Smooth muscle cell (in vitro differentiated cells): ENCODE data around the gene ADAMTS17. TPM values are rescaled to one million over a fixed set of nuclear protein-coding genes. Genes with fewer than 3 reads are reported as not detected.

Experiments
- DNase-seq: peaks from one replicate; lab custom pipeline; 2025; ENCODE audit not compliant: unreplicated experiment; lab: John Stamatoyannopoulos, UW
- H2AFZ ChIP-seq: fragments of 200-600 bp; sonication (generic); 2 replicates; pipeline ENCODE4 v1.6.0; 2016; ENCODE audit warnings: antibody characterized with exemption, low read depth, mild to moderate bottlenecking
- H3F3A ChIP-seq: fragments of 200-600 bp; sonication (generic); 2 replicates; pipeline ENCODE4 v1.6.0; 2017; ENCODE audit warnings: antibody characterized with exemption, low read depth
- H3K27ac ChIP-seq: fragments of 200-600 bp; sonication (generic); 2 replicates; pipeline ENCODE4 v1.5.1; 2016; ENCODE audit warnings: low read depth, mild to moderate bottlenecking
- H3K27me3 ChIP-seq: fragments of 200-600 bp; sonication (generic); 2 replicates; pipeline ENCODE4 v1.6.1; 2016; ENCODE audit warnings: low read depth, mild to moderate bottlenecking
- H3K36me3 ChIP-seq: fragments of 200-600 bp; sonication (generic); 2 replicates; pipeline ENCODE4 v1.5.1; 2016; ENCODE audit warnings: low read depth
- H3K4me1 ChIP-seq: fragments of 200-600 bp; sonication (generic); 2 replicates; pipeline ENCODE4 v1.5.1; 2016; ENCODE audit warnings: low read depth
- H3K4me2 ChIP-seq: fragments of 200-600 bp; sonication (generic); 2 replicates; pipeline ENCODE4 v1.6.0; 2016; ENCODE audit warnings: mild to moderate bottlenecking
- H3K4me3 ChIP-seq: fragments of 200-600 bp; sonication (generic); 2 replicates; pipeline ENCODE4 v1.5.1; 2016; ENCODE audit warnings: mild to moderate bottlenecking
- H3K79me2 ChIP-seq: fragments of 200-600 bp; sonication (generic); 2 replicates; pipeline ENCODE4 v1.6.0; 2016; ENCODE audit warnings: low read depth, mild to moderate bottlenecking
- H3K9ac ChIP-seq: fragments of 200-600 bp; sonication (generic); 2 replicates; pipeline ENCODE4 v1.6.0; 2016; ENCODE audit warnings: low read depth
- H3K9me3 ChIP-seq: fragments of 200-600 bp; sonication (generic); replicated peaks from 2 replicates; pipeline ENCODE4 v1.5.1; 2016; ENCODE audit warnings: low read depth
- H4K20me1 ChIP-seq: fragments of 200-600 bp; sonication (generic); 2 replicates; pipeline ENCODE4 v1.6.0; 2016; ENCODE audit warnings: low read depth
- CTCF ChIP-seq: fragments of 200-600 bp; sonication (generic); IDR thresholded peaks from 2 replicates; pipeline ENCODE4 v1.5.1; 2017; ENCODE audit warnings: borderline replicate concordance, mild to moderate bottlenecking, antibody characterized with exemption; ENCODE audit not compliant: insufficient read depth, poor library complexity, severe bottlenecking
- WGBS: methylation state at CpG from one replicate; pipeline ENCODE4 v1.1.7; 2016; ENCODE audit warnings: low lambda C conversion rate; 5-methylcytosine and 5-hydroxymethylcytosine counted together
- polyA plus RNA-seq: library from polyadenylated mRNA; unstranded; fragments of >200 nt; fragmentation: Nextera tagmentation; extraction: Ambion mirVana; gene quantifications from 2 replicates; pipeline ENCODE4 v1.2.1, GENCODE V29; 2016
- total RNA-seq: library from RNA; depleted of rRNA; stranded (reverse); fragments of >200 nt; gene quantifications from 2 replicates; pipeline ENCODE4 v1.2.3, GENCODE V29; 2014

ADAMTS17 gene
- total and polyA plus RNA-seq, 2 experiments from 2014 or later = 0.63 to 3.1 TPM

- H4K20me1 ChIP-seq = no peaks in the 10 kb centered on the region
- no peak overlapping the region for H3K9ac ChIP-seq
- H2AFZ ChIP-seq = no peak overlapping the region
- no peak overlapping the region for H3K4me2 ChIP-seq
- H3K27me3 ChIP-seq = no peaks in the 10 kb centered on the region
- no peaks in the 10 kb centered on the region for H3K4me1 ChIP-seq
- no peaks in the 10 kb centered on the region for H3K36me3 ChIP-seq
- H3K79me2 ChIP-seq = no peaks in the 10 kb centered on the region
- no peak for DNase-seq
- no peaks in the 10 kb centered on the region for H3K9me3 ChIP-seq
- TF ChIP-seq CTCF = no peak
- H3K4me3 ChIP-seq = no peak overlapping the region
- no peaks in the 10 kb centered on the region for H3F3A ChIP-seq
- 89% methylated on average over 20 of the region's 20 CpGs for WGBS
- H3K27ac ChIP-seq = no peak overlapping the region
These were observed 99.9 kb downstream of the ADAMTS17 start for GRCh38 chr15:100241572-100242482.

- no peak overlapping the region for H2AFZ ChIP-seq
- no peaks in the 10 kb centered on the region for H3K4me1 ChIP-seq
- H3F3A ChIP-seq = no peaks in the 10 kb centered on the region
- no peaks in the 10 kb centered on the region for H3K79me2 ChIP-seq
- no peak overlapping the region for H3K9ac ChIP-seq
- no peaks in the 10 kb centered on the region for H4K20me1 ChIP-seq
- no peak overlapping the region for H3K27ac ChIP-seq
- no peaks in the 10 kb centered on the region for H3K27me3 ChIP-seq
- H3K4me3 ChIP-seq = no peak overlapping the region
- no peaks in the 10 kb centered on the region for H3K9me3 ChIP-seq
- TF ChIP-seq CTCF = no peak
- H3K36me3 ChIP-seq = no peaks in the 10 kb centered on the region
- DNase-seq = no peak
- H3K4me2 ChIP-seq = no peak overlapping the region
- WGBS = 90% methylated on average over 15 of the region's 15 CpGs
These were observed 104.6 kb downstream of the ADAMTS17 start for GRCh38 chr15:100236981-100237720.

GRCh38 chr15:100235030-100235617, 106.7 kb downstream of the ADAMTS17 start:
- DNase-seq = no peak
- no peak overlapping the region for H2AFZ ChIP-seq
- H3K4me3 ChIP-seq = no peak overlapping the region
- H3K79me2 ChIP-seq = no peaks in the 10 kb centered on the region
- WGBS = 78% methylated on average over 15 of the region's 15 CpGs
- no peaks in the 10 kb centered on the region for H3K9me3 ChIP-seq
- no peak overlapping the region for H3K4me2 ChIP-seq
- H3F3A ChIP-seq = no peaks in the 10 kb centered on the region
- no peaks in the 10 kb centered on the region for H4K20me1 ChIP-seq
- H3K27ac ChIP-seq = peak overlapping the region; percentile 53
- no peak for TF ChIP-seq CTCF
- no peaks in the 10 kb centered on the region for H3K4me1 ChIP-seq
- no peak overlapping the region for H3K9ac ChIP-seq
- no peaks in the 10 kb centered on the region for H3K27me3 ChIP-seq
- no peaks in the 10 kb centered on the region for H3K36me3 ChIP-seq
